Neuron (in vitro differentiated cells): ENCODE measurements around the gene THADA.
"Not testable (repeated sequence)": the region's sequence is repeated elsewhere in the genome, so short reads cannot be mapped to it uniquely, and the experiment has no call there.

ENCODE experiments used
- H2AFZ ChIP-seq: one replicate; pipeline ENCODE4 v1.6.1; 2013; ENCODE audit warnings: low read depth, mild to moderate bottlenecking, inconsistent platforms, low read length, moderate library complexity
- H3K27me3 ChIP-seq: one replicate; pipeline ENCODE4 v1.6.1; 2013; ENCODE audit warnings: low read length; ENCODE audit not compliant: insufficient read depth
- H3K36me3 ChIP-seq: one replicate; pipeline ENCODE4 v1.6.1; 2013; ENCODE audit warnings: low read length; ENCODE audit not compliant: insufficient read depth
- H3K4me1 ChIP-seq: one replicate; pipeline ENCODE4 v1.6.1; 2013; ENCODE audit warnings: low read length; ENCODE audit not compliant: insufficient read depth
- H3K4me3 ChIP-seq: 2 replicates; pipeline ENCODE4 v1.5.1; 2013; ENCODE audit warnings: mild to moderate bottlenecking, low read length, moderate library complexity
- H3K9me3 ChIP-seq: one replicate; pipeline ENCODE4 v1.6.1; 2013; ENCODE audit warnings: low read length

THADA gene

DNA sequence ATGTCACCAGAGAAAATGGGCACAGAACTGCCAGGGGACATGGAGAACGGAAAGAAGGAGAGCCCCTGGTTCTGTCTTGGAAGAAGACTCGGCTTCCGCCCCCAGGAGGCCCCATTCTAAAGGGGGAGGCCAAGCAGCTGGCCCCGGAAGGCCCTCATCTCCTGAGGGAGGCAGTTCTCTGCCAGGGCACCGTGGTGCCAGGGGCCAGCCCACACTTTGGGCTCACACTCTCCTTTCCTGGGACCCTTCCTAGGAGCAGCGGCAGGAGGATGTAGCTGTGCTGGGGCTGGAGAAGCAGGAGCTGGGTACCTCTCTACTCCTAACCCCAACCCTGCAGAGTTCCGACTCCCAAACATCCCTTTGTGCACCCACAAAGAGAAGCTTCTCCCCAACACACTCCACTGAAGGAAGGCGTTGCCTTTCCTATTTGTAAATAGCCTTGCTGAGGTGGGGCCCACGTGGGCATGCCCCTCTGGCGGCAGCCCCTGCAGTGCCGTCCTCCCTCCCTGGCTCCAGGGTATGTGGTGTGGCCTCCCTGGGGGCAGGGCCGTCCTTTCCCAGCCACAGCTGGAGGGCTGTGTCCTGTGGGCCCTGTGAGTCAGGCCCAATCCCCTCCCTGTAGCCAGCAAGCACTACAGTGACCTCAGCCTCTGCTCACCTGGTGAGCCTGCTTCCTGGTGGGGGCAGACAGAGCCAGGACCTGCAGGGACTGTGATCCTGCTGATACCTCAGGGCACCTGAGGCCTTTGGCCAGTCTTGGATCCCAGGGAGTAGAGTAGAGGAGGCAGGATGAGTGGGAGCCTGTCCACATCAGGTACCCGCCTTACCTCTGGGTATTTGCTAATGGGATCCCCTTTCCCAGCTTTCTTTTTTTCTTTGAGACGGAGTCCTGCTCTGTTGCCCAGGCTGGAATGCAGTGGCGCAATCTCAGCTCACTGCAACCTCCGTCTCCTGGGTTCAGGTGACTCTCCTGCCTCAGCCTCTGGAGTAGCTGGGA is 396.0 kb downstream of the THADA start:
- H3K9me3 ChIP-seq, result no peaks in the 10 kb centered on the region
- no peak overlapping the region for H3K4me3 ChIP-seq
- peaks cover 8% of the 10 kb centered on the region for H3K4me1 ChIP-seq
- H2AFZ ChIP-seq, result no peak overlapping the region
- no peaks in the 10 kb centered on the region for H3K36me3 ChIP-seq
- H3K27me3 ChIP-seq, result no peaks in the 10 kb centered on the region

- H2AFZ ChIP-seq, result no peak overlapping the region
- no peaks in the 10 kb centered on the region for H3K9me3 ChIP-seq
- H3K4me3 ChIP-seq, result no peak overlapping the region
- no peaks in the 10 kb centered on the region for H3K36me3 ChIP-seq
- peaks cover 8% of the 10 kb centered on the region for H3K4me1 ChIP-seq
- no peaks in the 10 kb centered on the region for H3K27me3 ChIP-seq
Observed at GRCh38 chr2:43198263-43198662, 397.6 kb downstream of the THADA start.

GRCh38 chr2:43197588-43197896 is 398.3 kb downstream of the THADA start:
- Histone ChIP-seq H3K9me3 (no peaks in the 10 kb centered on the region), H3K27me3 (no peaks in the 10 kb centered on the region), H3K4me3 (no peak overlapping the region), H2AFZ (no peak overlapping the region), H3K4me1 (peaks cover 8% of the 10 kb centered on the region), H3K36me3 (no peaks in the 10 kb centered on the region)

DNA sequence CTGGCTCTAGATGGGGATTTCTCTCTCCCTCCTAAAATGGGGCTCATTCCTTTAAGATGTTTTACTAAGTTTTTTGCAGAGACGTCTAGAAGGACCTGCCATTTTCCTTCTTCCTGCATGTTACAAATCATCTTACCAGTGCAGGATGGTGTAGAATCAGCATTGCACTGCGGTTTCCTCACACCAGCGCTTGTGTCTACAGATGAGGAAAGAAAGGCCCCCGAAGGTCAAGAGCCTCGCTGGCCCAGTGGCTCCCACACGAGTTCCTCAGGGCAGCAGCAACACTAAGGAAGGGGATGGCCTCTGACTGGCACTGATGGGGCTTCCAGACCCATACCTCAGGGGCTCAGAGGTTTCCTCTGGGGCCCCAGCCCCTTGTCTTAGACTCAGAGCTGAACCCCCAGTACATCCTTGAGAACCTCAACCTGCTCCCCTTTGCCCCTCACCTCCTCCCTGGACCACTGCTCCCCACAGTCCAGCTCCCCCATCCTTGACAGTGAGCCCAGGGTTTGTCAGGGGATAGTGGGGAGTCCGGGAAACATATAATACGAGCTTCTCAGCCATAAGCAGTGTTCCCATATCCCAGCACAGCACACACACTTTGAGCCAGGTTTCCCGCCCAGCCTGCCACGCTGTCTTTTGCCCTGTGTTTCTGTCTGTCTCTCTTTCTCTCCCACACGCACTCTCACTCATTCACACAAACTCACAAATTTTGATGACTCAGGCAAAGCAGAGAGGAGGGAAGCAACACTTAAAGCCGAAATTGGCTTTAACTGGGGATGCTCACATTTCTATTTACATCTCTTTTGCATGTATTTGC is 398.9 kb downstream of the THADA start:
- H3K4me1 ChIP-seq, result peaks cover 8% of the 10 kb centered on the region
- no peaks in the 10 kb centered on the region for H3K36me3 ChIP-seq
- H3K9me3 ChIP-seq, result no peaks in the 10 kb centered on the region
- H2AFZ ChIP-seq, result no peak overlapping the region
- no peak overlapping the region for H3K4me3 ChIP-seq
- H3K27me3 ChIP-seq, result no peaks in the 10 kb centered on the region

DNA sequence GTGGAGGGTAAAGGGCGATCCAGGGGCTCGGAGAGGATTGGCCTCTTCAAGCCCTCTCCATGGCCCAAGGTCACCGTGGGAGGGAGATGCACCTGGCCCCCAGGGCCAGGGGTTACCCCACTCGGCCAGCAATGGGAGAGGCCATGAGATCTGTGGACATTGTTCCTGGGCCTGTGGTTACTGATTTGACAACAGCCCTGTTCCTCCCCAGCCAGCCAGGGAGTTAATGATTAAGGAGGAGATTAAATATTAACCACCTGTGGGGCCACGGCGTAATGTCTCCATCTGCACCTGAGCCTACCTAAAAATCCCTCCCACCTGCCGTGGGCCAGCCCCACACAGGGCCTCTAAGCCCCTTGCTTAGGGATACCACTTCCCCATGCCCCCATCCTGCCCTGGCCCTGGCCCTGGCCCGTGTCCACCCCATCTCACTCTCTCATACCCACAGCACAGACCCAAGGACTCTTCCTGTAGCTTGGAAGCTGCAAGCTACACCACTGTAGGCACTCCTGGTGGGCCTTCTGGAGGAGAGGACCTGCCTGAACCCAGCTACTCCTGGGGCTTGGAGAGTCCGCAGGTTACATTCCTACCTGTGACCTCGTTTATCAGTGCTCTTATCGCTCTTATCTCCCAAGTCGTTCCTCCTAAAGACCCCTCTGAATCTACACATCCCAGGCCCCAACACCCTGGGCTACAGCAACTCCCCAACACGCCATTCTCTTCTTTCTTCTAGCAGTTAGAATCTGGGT is 401.5 kb downstream of the THADA start:
- Histone ChIP-seq H3K4me1 (peaks cover 8% of the 10 kb centered on the region), H2AFZ (no peak overlapping the region), H3K27me3 (no peaks in the 10 kb centered on the region), H3K9me3 (no peaks in the 10 kb centered on the region), H3K4me3 (no peak overlapping the region), H3K36me3 (no peaks in the 10 kb centered on the region)

DNA sequence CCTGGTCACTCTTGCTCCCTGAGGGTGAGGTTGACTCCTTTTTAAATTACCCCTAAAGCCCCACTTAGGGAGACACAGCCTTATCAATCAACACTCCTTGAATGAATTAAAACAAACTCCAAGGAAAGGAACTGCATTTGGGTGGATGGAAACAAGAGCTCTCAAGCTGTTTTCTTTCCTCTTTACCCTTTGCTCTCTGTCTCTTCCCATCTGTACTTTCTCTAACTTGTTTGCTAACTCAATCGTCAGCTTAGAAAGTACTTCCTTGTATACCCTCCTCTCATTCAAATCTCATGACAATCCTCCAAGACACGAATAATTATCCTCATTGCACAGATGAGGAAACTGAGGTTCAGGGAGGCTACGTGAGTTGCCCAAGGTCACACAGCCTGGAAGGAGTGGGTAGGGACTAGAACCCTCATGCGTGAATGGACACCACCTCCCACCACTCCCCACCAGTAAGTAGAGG is 402.2 kb downstream of the THADA start:
- H3K4me3 ChIP-seq, result no peak overlapping the region
- no peaks in the 10 kb centered on the region for H3K36me3 ChIP-seq
- H2AFZ ChIP-seq, result no peak overlapping the region
- no peaks in the 10 kb centered on the region for H3K9me3 ChIP-seq
- H3K4me1 ChIP-seq, result peaks cover 8% of the 10 kb centered on the region
- H3K27me3 ChIP-seq, result no peaks in the 10 kb centered on the region

GRCh38 chr2:43192744-43193651 is 402.8 kb downstream of the THADA start:
- H3K4me1 ChIP-seq, result peaks cover 8% of the 10 kb centered on the region
- H2AFZ ChIP-seq, result no peak overlapping the region
- no peaks in the 10 kb centered on the region for H3K27me3 ChIP-seq
- no peaks in the 10 kb centered on the region for H3K36me3 ChIP-seq
- no peak overlapping the region for H3K4me3 ChIP-seq
- H3K9me3 ChIP-seq, result no peaks in the 10 kb centered on the region

DNA sequence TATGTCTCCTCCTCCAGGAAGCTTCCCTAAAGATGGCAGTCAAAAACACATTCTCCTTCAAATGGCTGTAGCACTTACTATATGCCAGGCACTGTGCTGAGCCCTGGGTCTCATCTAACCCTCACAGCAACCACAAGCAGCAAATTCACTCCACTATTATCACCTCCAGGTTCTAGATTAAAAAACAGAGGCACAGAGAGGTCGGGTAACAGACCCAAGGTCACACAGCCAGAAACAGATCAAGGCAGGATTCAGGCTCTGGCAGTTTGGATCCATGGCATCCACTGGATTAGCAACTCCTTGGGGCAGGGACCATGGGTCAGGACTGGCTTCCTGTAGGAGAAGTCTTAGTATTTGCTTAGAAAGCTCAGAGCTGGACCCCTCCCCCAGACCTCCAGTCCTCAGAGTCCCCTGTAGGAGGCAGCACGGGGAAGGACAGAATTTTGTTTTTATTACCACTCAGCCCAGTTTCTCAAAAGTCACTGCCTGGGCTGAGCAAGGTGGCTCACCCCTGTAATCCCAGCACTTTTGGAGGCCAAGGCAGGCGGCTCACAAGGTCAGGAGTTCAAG is 403.8 kb downstream of the THADA start:
- Histone ChIP-seq H3K27me3 (no peaks in the 10 kb centered on the region), H3K4me1 (peaks cover 4% of the 10 kb centered on the region), H3K9me3 (no peaks in the 10 kb centered on the region), H3K36me3 (no peaks in the 10 kb centered on the region), H3K4me3 (no peak overlapping the region), H2AFZ (no peak overlapping the region)

GRCh38 chr2:43190311-43191052 is 405.4 kb downstream of the THADA start:
- Histone ChIP-seq H3K27me3 (no peaks in the 10 kb centered on the region), H3K4me1 (no peaks in the 10 kb centered on the region), H2AFZ (no peak overlapping the region), H3K9me3 (no peaks in the 10 kb centered on the region), H3K36me3 (no peaks in the 10 kb centered on the region), H3K4me3 (no peak overlapping the region)

DNA sequence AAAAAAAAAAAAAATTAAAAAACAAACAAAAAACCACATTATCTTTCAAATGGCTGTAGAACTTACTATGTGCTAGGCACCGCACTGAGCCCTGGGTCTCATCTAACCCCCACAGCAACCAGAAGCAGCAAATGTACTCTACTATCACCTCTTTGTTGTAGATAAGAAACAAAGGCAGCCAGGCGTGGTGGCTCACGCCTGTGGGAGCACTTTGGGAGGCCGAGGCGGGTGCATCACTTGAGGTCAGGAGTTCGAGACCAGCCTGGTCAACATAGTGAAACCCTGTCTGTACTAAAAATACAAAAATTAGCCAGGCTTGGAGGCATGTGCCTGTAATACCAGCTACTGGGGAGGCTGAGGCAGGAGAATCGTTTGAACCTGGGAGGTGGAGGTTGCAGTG is 406.0 kb downstream of the THADA start:
- H3K36me3 ChIP-seq, H3K9me3 ChIP-seq, H2AFZ ChIP-seq, H3K4me3 ChIP-seq, H3K27me3 ChIP-seq, H3K4me1 ChIP-seq: not testable (repeated sequence)

- H3K27me3 ChIP-seq, result no peaks in the 10 kb centered on the region
- H3K36me3 ChIP-seq, result no peaks in the 10 kb centered on the region
- no peaks in the 10 kb centered on the region for H3K4me1 ChIP-seq
- H3K9me3 ChIP-seq, result peaks cover 4% of the 10 kb centered on the region
- no peak overlapping the region for H2AFZ ChIP-seq
- H3K4me3 ChIP-seq, result no peak overlapping the region
Observed at GRCh38 chr2:43188561-43189386, 407.1 kb downstream of the THADA start.
